Measurements from ENCODE around the gene PSD.

Gene PSD

GRCh38 chr10:102419269-102420180 lies 940 bp upstream of the PSD start:
- peak; percentile 72 to 73 for DNase-seq

GRCh38 chr10:102416695-102417094 lies 1.9 kb downstream of the PSD start:
- no peak for DNase-seq

GRCh38 chr10:102416283-102416682 lies 2.3 kb downstream of the PSD start:
- DNase-seq = no peak

GRCh38 chr10:102414749-102415148 lies 3.8 kb downstream of the PSD start:
- DNase-seq = no peak

- no peak for DNase-seq
Observed at GRCh38 chr10:102413806-102414561, 4.6 kb downstream of the PSD start.

GRCh38 chr10:102413053-102413705 lies 5.4 kb downstream of the PSD start:
- DNase-seq = peak in 1 of 2 experiments; percentile 47

- DNase-seq = no peak
Observed at GRCh38 chr10:102412293-102412692, 6.3 kb downstream of the PSD start.

- no peak for DNase-seq
Observed at GRCh38 chr10:102411341-102412255, 7.0 kb downstream of the PSD start.

GRCh38 chr10:102410429-102411073 lies 8.0 kb downstream of the PSD start:
- peak; percentile 72 to 77 for DNase-seq

GRCh38 chr10:102409604-102410428 lies 8.8 kb downstream of the PSD start:
- no peak for DNase-seq

- DNase-seq = peak; percentile 84 to 87
Observed at GRCh38 chr10:102408728-102409603, 9.6 kb downstream of the PSD start.

- no peak for DNase-seq
Observed at GRCh38 chr10:102408131-102408727, 10.4 kb downstream of the PSD start.

GRCh38 chr10:102407425-102408130 lies 11.0 kb downstream of the PSD start:
- DNase-seq = no peak

GRCh38 chr10:102406815-102407214 lies 11.8 kb downstream of the PSD start:
- no peak for DNase-seq

GRCh38 chr10:102405632-102406031 lies 13.0 kb downstream of the PSD start:
- no peak for DNase-seq

- DNase-seq = no peak
Observed at GRCh38 chr10:102405108-102405571, 13.4 kb downstream of the PSD start.

GRCh38 chr10:102404361-102405107 lies 14.1 kb downstream of the PSD start:
- no peak for DNase-seq

- no peak for DNase-seq
Observed at GRCh38 chr10:102403115-102403514, 15.5 kb downstream of the PSD start.
